Measurements from ENCODE around the gene FASLG.

FASLG gene

GRCh38 chr1:172647110-172647564 lies 11.8 kb upstream of the FASLG start:
- no peak for DNase-seq

- DNase-seq, result no peak
These were observed 10.9 kb upstream of the FASLG start for GRCh38 chr1:172647987-172648386.

GRCh38 chr1:172650474-172651193 lies 8.3 kb upstream of the FASLG start:
- DNase-seq, result peak; percentile 6

- DNase-seq, result no peak
These were observed 5.7 kb upstream of the FASLG start for GRCh38 chr1:172653015-172653709.

- peak; percentile 81 for DNase-seq
These were observed 4.4 kb upstream of the FASLG start for GRCh38 chr1:172654535-172654934.

GRCh38 chr1:172656576-172656975 lies 2.3 kb upstream of the FASLG start:
- DNase-seq, result no peak

- DNase-seq, result no peak
These were observed 1.3 kb upstream of the FASLG start for GRCh38 chr1:172657586-172657985.

GRCh38 chr1:172661107-172661506 lies 2.2 kb downstream of the FASLG start:
- DNase-seq, result no peak

- DNase-seq, result no peak
These were observed 3.7 kb downstream of the FASLG start for GRCh38 chr1:172662464-172663109.

- DNase-seq, result no peak
These were observed 4.8 kb downstream of the FASLG start for GRCh38 chr1:172663732-172664131.

GRCh38 chr1:172668097-172668496 lies 9.2 kb downstream of the FASLG start:
- no peak for DNase-seq

GRCh38 chr1:172669011-172669410 lies 10.1 kb downstream of the FASLG start:
- DNase-seq, result no peak

GRCh38 chr1:172670316-172670715 lies 11.4 kb downstream of the FASLG start:
- no peak for DNase-seq

GRCh38 chr1:172670791-172671190 lies 11.9 kb downstream of the FASLG start:
- no peak for DNase-seq

GRCh38 chr1:172671591-172671990 lies 12.7 kb downstream of the FASLG start:
- no peak for DNase-seq

- no peak for DNase-seq
These were observed 13.8 kb downstream of the FASLG start for GRCh38 chr1:172672720-172673119.

- DNase-seq, result no peak
These were observed 14.9 kb downstream of the FASLG start for GRCh38 chr1:172673761-172674160.

- no peak for DNase-seq
These were observed 16.1 kb downstream of the FASLG start for GRCh38 chr1:172674831-172675613.

- DNase-seq, result no peak
These were observed 20.3 kb downstream of the FASLG start for GRCh38 chr1:172679000-172679772.

GRCh38 chr1:172680244-172680643 lies 21.3 kb downstream of the FASLG start:
- no peak for DNase-seq

- no peak for DNase-seq
These were observed 21.9 kb downstream of the FASLG start for GRCh38 chr1:172680733-172681275.

- no peak for DNase-seq
These were observed 23.9 kb downstream of the FASLG start for GRCh38 chr1:172682812-172683211.

Measured in HCEC 1CT (cell line).